ENCODE data around the gene STIP1.

DNA sequence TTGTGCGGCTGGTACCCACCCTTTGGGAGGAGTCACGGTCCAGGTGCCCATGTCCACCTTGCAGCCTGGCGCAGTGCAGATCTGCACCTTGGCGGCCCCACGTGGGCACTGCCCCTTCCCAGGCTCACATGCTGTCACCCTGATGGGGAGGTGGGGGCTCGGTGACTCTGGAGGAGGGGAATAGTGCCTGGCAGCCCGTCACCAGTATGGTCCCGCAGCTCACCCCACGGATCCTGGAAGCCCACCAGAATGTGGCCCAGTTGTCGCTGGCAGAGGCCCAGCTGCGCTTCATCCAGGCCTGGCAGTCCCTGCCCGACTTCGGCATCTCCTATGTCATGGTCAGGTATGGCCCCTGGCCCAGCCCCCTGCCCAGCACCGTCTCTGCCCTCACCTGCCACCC lies 34.8 kb downstream of the STIP1 start:
- TF ChIP-seq, protein P1, sequence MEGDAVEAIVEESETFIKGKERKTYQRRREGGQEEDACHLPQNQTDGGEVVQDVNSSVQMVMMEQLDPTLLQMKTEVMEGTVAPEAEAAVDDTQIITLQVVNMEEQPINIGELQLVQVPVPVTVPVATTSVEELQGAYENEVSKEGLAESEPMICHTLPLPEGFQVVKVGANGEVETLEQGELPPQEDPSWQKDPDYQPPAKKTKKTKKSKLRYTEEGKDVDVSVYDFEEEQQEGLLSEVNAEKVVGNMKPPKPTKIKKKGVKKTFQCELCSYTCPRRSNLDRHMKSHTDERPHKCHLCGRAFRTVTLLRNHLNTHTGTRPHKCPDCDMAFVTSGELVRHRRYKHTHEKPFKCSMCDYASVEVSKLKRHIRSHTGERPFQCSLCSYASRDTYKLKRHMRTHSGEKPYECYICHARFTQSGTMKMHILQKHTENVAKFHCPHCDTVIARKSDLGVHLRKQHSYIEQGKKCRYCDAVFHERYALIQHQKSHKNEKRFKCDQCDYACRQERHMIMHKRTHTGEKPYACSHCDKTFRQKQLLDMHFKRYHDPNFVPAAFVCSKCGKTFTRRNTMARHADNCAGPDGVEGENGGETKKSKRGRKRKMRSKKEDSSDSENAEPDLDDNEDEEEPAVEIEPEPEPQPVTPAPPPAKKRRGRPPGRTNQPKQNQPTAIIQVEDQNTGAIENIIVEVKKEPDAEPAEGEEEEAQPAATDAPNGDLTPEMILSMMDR (IDR thresholded peaks at IDR 0.05 in 4 of 5, conservative IDR thresholded peaks at IDR 0.05 in 1 of 5), result no peak
- no peak for TF ChIP-seq POLR2A (IDR thresholded peaks at IDR 0.05)
